ENCODE measurements around the gene ACOT13. TPM values are rescaled to one million over a fixed set of nuclear protein-coding genes. Genes with fewer than 3 reads are reported as not detected.

Gene ACOT13
- total and polyA plus RNA-seq, 2 of the 8 experiments (the other 6 are each of a cell fraction or from before 2014, with no cell fraction given), result 27.6 to 40.6 TPM

DNA sequence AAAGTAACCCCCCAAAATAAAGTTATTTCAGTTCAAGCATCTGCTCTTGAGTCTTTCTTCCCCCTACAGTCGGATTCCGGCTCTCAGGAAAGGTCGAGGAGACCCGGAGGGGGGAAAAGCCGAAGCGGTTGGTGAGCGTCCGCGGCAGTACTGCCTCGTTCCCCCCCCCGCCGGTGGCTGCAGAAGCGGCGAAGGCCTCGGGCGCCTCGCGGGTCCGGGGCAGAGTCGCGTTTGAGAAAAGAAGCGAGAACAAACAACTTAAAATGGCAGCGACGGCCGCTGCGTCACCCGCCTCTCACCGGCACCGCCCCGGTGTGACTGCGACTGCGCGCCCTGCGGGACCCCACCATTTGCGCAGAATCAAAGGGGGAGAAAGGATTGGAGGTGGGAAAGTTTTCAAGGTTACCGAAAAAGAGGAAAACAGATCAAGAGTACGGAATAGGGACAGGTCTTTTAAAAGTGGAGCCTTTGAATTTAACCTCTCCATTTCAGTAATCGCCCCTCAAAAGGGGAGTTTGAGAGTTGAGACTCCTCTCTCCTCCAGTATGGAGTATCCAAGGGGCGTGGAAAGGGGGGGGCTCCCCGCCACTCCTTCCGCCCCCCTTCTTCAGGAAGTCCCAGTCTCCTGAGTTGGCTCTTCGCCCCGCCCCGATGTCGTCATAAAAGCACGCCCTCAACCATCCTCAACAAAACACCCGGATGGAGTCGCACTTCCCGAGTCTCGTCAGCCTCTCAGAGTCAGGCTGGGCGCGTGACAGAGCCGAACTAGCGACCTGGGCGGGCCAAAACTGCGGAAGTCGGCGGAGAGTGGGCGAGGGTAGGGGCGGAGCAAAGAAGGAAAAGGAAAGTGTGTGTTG is 54.0 kb downstream of the ACOT13 start (continued):
- no peak for TF ChIP-seq RXRA (IDR thresholded peaks at IDR 0.05; ENCODE audit: insufficient read depth, low read depth, low read length)
- TF ChIP-seq KDM5A (IDR thresholded peaks at IDR 0.05; ENCODE audit: low read length), result 0 out of 2 replicates have a peak, but pooled peaks have one; percentile 43
- peak; percentile 92 for TF ChIP-seq YY1 (IDR thresholded peaks at IDR 0.05; ENCODE audit: low read depth, low read length)
- TF ChIP-seq ASH2L (IDR thresholded peaks at IDR 0.05; ENCODE audit: low read length), result peak; percentile 78
- TF ChIP-seq BRCA1 (IDR thresholded peaks at IDR 0.05; ENCODE audit: low read depth, low read length), result no peak
- TF ChIP-seq PHF8 (conservative IDR thresholded peaks at IDR 0.05; ENCODE audit: low read depth, low read length), result peak; percentile 93
- no peak for TF ChIP-seq JUN (IDR thresholded peaks at IDR 0.05; ENCODE audit: low read depth, low read length)
- TF ChIP-seq, protein P1, sequence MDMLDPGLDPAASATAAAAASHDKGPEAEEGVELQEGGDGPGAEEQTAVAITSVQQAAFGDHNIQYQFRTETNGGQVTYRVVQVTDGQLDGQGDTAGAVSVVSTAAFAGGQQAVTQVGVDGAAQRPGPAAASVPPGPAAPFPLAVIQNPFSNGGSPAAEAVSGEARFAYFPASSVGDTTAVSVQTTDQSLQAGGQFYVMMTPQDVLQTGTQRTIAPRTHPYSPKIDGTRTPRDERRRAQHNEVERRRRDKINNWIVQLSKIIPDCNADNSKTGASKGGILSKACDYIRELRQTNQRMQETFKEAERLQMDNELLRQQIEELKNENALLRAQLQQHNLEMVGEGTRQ (IDR thresholded peaks at IDR 0.05; ENCODE audit: low read length), result peak; percentile 61
- peak; percentile 98 for TF ChIP-seq JUND (IDR thresholded peaks at IDR 0.05; ENCODE audit: low read length)
- TF ChIP-seq TAF1 (IDR thresholded peaks at IDR 0.05; ENCODE audit: low read depth, low read length), result peak; percentile 97
- peak; percentile 47 for TF ChIP-seq SIX5 (IDR thresholded peaks at IDR 0.05; ENCODE audit: low read depth, low read length)
- TF ChIP-seq FOSL1 (IDR thresholded peaks at IDR 0.05; ENCODE audit: insufficient read depth, low read depth, low read length), result no peak
- TF ChIP-seq CBX5 (IDR thresholded peaks at IDR 0.05; ENCODE audit: low read depth, low read length), result no peak
- no peak for TF ChIP-seq SIRT6 (IDR thresholded peaks at IDR 0.05; ENCODE audit: low read length)
- TF ChIP-seq POLR2AphosphoS5 (IDR thresholded peaks at IDR 0.05; ENCODE audit: low read depth, low read length), result peak; percentile 97
- no peak for TF ChIP-seq BACH1 (IDR thresholded peaks at IDR 0.05; ENCODE audit: low read length)
- TF ChIP-seq SP1 (IDR thresholded peaks at IDR 0.05; ENCODE audit: low read depth, low read length), result peak; percentile 85
- no peak for TF ChIP-seq ZNF274 (IDR thresholded peaks at IDR 0.05; ENCODE audit: borderline replicate concordance, extremely low read depth, low read length)
- TF ChIP-seq SAP30 (IDR thresholded peaks at IDR 0.05; ENCODE audit: insufficient read depth, insufficient replicate concordance, low read length), result no peak
- peak; percentile 98 for TF ChIP-seq TAF7 (optimal IDR thresholded peaks at IDR 0.05; ENCODE audit: borderline replicate concordance, low read depth, low read length)
